Mesothelial cell of epicardium (in vitro differentiated cells): ENCODE results near the gene TIGD6. TPM values are rescaled to one million over a fixed set of nuclear protein-coding genes. Genes with fewer than 3 reads are reported as not detected.

Experiments used
- DNase-seq, 2 experiments: peaks; one replicate each; pipeline ENCODE4 v3.0.0; 2021; ENCODE audit warnings: low spot score in 2 of 2; ENCODE audit not compliant: unreplicated experiment in 2 of 2
- H3K27ac Mint-ChIP-seq: 2 replicates; pipeline ENCODE4 v1.8.0; 2021; ENCODE audit warnings: mixed read lengths
- H3K27me3 Mint-ChIP-seq: 2 replicates; pipeline ENCODE4 v1.8.0; 2021; ENCODE audit warnings: low read depth, mixed read lengths
- H3K36me3 Mint-ChIP-seq: 2 replicates; pipeline ENCODE4 v1.8.0; 2021; ENCODE audit warnings: mixed read lengths
- H3K4me1 Mint-ChIP-seq: 2 replicates; pipeline ENCODE4 v1.8.0; 2021; ENCODE audit warnings: mixed read lengths
- H3K4me3 Mint-ChIP-seq: 2 replicates; pipeline ENCODE4 v1.8.0; 2021; ENCODE audit warnings: mild to moderate bottlenecking, moderate library complexity, mixed read lengths
- H3K9me3 Mint-ChIP-seq: 2 replicates; pipeline ENCODE4 v1.8.0; 2021; ENCODE audit warnings: mixed read lengths
- CTCF ChIP-seq: fragments of 200-600 bp; sonication (generic); IDR thresholded peaks from one replicate; pipeline ENCODE4 v1.5.0; 2021; ENCODE audit warnings: antibody characterized with exemption; ENCODE audit not compliant: unreplicated experiment
- total RNA-seq: library from RNA; stranded (reverse); gene quantifications from 3 replicates; pipeline ENCODE4 v1.2.1, GENCODE V29; 2021

TIGD6 gene
- total RNA-seq, 1 donor from 2014 or later, result 4.7 TPM

GRCh38 chr5:150022681-150023080 is 22.2 kb upstream of the TIGD6 start:
- Mint-ChIP-seq H3K36me3 (peaks cover 34% of the 10 kb centered on the region), H3K27me3 (no peaks in the 10 kb centered on the region), H3K9me3 (no peaks in the 10 kb centered on the region), H3K4me1 (no peaks in the 10 kb centered on the region), H3K4me3 (no peak overlapping the region), H3K27ac (no peak overlapping the region)
- TF ChIP-seq CTCF, result no peak
- no peak for DNase-seq

- DNase-seq, result no peak
- Mint-ChIP-seq H3K27me3 (no peaks in the 10 kb centered on the region), H3K4me3 (no peak overlapping the region), H3K4me1 (no peaks in the 10 kb centered on the region), H3K9me3 (no peaks in the 10 kb centered on the region), H3K27ac (no peak overlapping the region), H3K36me3 (peaks cover 35% of the 10 kb centered on the region)
- no peak for TF ChIP-seq CTCF
These were observed 21.7 kb upstream of the TIGD6 start for GRCh38 chr5:150022158-150022531.

- Mint-ChIP-seq H3K4me1 (no peaks in the 10 kb centered on the region), H3K9me3 (peaks cover 3% of the 10 kb centered on the region), H3K4me3 (no peak overlapping the region), H3K27me3 (no peaks in the 10 kb centered on the region), H3K36me3 (peaks cover 37% of the 10 kb centered on the region), H3K27ac (no peak overlapping the region)
- no peak for DNase-seq
- no peak for TF ChIP-seq CTCF
These were observed 21.2 kb upstream of the TIGD6 start for GRCh38 chr5:150021491-150022157.

DNA sequence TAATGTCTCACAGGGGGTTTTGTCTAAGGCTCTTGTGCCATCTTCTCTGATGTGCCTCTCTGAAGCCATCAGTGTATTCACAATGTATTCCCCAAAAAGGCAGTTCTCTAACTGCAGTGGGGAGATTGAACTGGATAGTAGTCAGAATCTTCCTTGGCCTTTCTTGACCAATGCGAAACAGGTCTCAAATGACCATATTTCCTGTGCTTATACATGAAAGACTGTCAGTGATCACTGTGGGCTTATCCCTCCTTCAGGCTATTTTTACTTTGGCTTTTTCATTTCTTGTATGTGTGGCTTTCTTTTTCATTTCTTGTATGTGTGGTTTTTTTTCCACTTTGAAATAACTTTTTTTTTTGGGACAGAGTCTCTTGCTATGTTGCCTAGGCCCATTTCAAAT is 19.8 kb upstream of the TIGD6 start:
- no peaks in the 10 kb centered on the region for H3K27me3 Mint-ChIP-seq
- no peaks in the 10 kb centered on the region for H3K4me1 Mint-ChIP-seq
- no peak overlapping the region for H3K4me3 Mint-ChIP-seq
- no peak overlapping the region for H3K27ac Mint-ChIP-seq
- peaks cover 11% of the 10 kb centered on the region for H3K9me3 Mint-ChIP-seq
- DNase-seq, result no peak
- H3K36me3 Mint-ChIP-seq, result peaks cover 47% of the 10 kb centered on the region
- TF ChIP-seq CTCF, result no peak

DNA sequence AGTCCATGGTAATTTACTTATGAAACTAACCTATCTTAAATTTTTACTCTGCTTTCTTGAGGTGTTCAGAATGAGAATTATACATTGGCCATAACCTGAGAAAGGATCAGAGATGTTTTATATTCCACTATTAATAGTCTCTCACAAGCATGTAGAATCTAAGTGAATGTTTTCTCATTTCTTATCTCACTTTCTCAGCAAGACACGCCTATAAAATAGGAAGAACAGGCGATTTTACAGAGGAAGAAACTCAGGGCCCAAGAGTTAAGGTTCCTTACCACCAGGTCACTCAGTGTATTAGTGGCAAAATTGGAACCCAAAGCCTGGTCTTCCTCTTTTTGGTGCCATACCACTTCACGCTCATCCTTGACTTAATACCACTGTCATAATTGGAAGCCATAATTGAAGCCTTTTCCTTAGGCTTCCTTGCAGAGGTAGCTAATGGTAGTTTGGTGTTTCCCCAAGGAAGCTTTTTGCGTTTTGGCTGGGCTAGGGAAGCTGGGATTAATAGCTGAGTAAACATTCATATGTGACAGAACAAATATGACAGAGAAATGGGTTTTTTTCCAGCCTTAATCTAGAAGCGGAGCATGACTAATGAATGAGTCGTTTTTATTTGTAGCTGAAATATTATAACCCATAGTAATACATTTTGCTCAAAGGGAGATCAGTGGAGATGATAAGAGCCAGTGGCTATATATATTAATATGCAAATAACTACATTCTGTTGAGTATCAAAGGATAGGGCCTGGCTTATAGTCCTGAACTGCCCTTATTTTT is 17.0 kb upstream of the TIGD6 start:
- H3K27me3 Mint-ChIP-seq, result no peaks in the 10 kb centered on the region
- no peak for DNase-seq
- no peaks in the 10 kb centered on the region for H3K4me1 Mint-ChIP-seq
- peaks cover 18% of the 10 kb centered on the region for H3K9me3 Mint-ChIP-seq
- no peak for TF ChIP-seq CTCF
- no peak overlapping the region for H3K27ac Mint-ChIP-seq
- no peak overlapping the region for H3K4me3 Mint-ChIP-seq
- H3K36me3 Mint-ChIP-seq, result peaks cover 67% of the 10 kb centered on the region
